H9 (cell line): ENCODE measurements around the gene CCDC178. TPM values are rescaled to one million over a fixed set of nuclear protein-coding genes. Genes with fewer than 3 reads are reported as not detected.

Experiments
- DNase-seq: peaks from one replicate; pipeline ENCODE4 v3.0.0-alpha.2; 2017
- H2AFZ ChIP-seq: one replicate; pipeline ENCODE4 v1.6.1; 2013; ENCODE audit warnings: mild to moderate bottlenecking, low read length, control low read depth, moderate library complexity
- H2AK5ac ChIP-seq: 2 replicates; pipeline ENCODE4 v1.6.1; 2013; ENCODE audit warnings: low read length, control low read depth, mixed read lengths; ENCODE audit not compliant: insufficient read length
- H2BK120ac ChIP-seq: one replicate; pipeline ENCODE4 v1.6.1; 2013; ENCODE audit warnings: low read depth, mild to moderate bottlenecking, low read length, control low read depth, inconsistent platforms; ENCODE audit not compliant: poor library complexity, severe bottlenecking
- H2BK12ac ChIP-seq: 2 replicates; pipeline ENCODE4 v1.6.1; 2013; ENCODE audit warnings: low read length, control low read depth, mixed read lengths, low read depth; ENCODE audit not compliant: insufficient read length
- H2BK15ac ChIP-seq: 2 replicates; pipeline ENCODE4 v1.6.1; 2013; ENCODE audit warnings: low read depth, low read length, control low read depth
- H2BK20ac ChIP-seq: one replicate; pipeline ENCODE4 v1.6.1; 2013; ENCODE audit warnings: low read depth, mild to moderate bottlenecking, low read length, control low read depth, inconsistent platforms; ENCODE audit not compliant: poor library complexity, severe bottlenecking
- H2BK5ac ChIP-seq: 2 replicates; pipeline ENCODE4 v1.6.1; 2013; ENCODE audit warnings: low read length, control low read depth, mixed read lengths; ENCODE audit not compliant: insufficient read length
- H3K14ac ChIP-seq: 2 replicates; pipeline ENCODE4 v1.6.1; 2013; ENCODE audit warnings: low read length, control low read depth; ENCODE audit not compliant: insufficient read depth
- H3K18ac ChIP-seq: 2 replicates; pipeline ENCODE4 v1.6.1; 2013; ENCODE audit warnings: low read depth, mild to moderate bottlenecking, mixed read lengths, low read length, control low read depth; ENCODE audit not compliant: insufficient read length
- H3K23ac ChIP-seq: 2 replicates; pipeline ENCODE4 v1.6.1; 2013; ENCODE audit warnings: low read length, control low read depth, mixed read lengths, low read depth; ENCODE audit not compliant: insufficient read length
- H3K23me2 ChIP-seq: 2 replicates; pipeline ENCODE4 v1.6.1; 2013; ENCODE audit warnings: low read depth, mild to moderate bottlenecking, mixed read lengths, low read length, control low read depth; ENCODE audit not compliant: insufficient read length, poor library complexity, severe bottlenecking
- H3K27ac ChIP-seq: 2 replicates; pipeline ENCODE4 v1.5.1; 2013; ENCODE audit warnings: low read length, control low read depth, mixed read lengths, low read depth; ENCODE audit not compliant: insufficient read length
- H3K27me3 ChIP-seq: 2 replicates; pipeline ENCODE4 v1.6.1; 2013; ENCODE audit warnings: low read length, control low read depth, inconsistent platforms; ENCODE audit not compliant: insufficient read depth
- H3K4ac ChIP-seq: 2 replicates; pipeline ENCODE4 v1.6.1; 2013; ENCODE audit warnings: low read depth, mild to moderate bottlenecking, control low read depth, inconsistent platforms, low read length, moderate library complexity
- H3K4me1 ChIP-seq: 2 replicates; pipeline ENCODE4 v1.6.1; 2013; ENCODE audit warnings: low read length, control low read depth, inconsistent platforms; ENCODE audit not compliant: insufficient read depth
- H3K4me2 ChIP-seq: 2 replicates; pipeline ENCODE4 v1.6.1; 2013; ENCODE audit warnings: low read length, control low read depth, mixed read lengths; ENCODE audit not compliant: insufficient read length, insufficient read depth
- H3K56ac ChIP-seq: 2 replicates; pipeline ENCODE4 v1.6.1; 2013; ENCODE audit warnings: low read depth, mild to moderate bottlenecking, mixed read lengths, low read length, control low read depth; ENCODE audit not compliant: insufficient read length
- H3K79me1 ChIP-seq: 2 replicates; pipeline ENCODE4 v1.6.1; 2013; ENCODE audit warnings: low read depth, mild to moderate bottlenecking, moderate library complexity, low read length, control low read depth, inconsistent platforms; ENCODE audit not compliant: insufficient read depth, poor library complexity, severe bottlenecking
- H3K79me2 ChIP-seq: 2 replicates; pipeline ENCODE4 v1.6.1; 2013; ENCODE audit warnings: low read length, control low read depth, inconsistent platforms; ENCODE audit not compliant: insufficient read depth
- H3K9ac ChIP-seq: 2 replicates; pipeline ENCODE4 v1.6.1; 2013; ENCODE audit warnings: low read length, control low read depth, mixed read lengths; ENCODE audit not compliant: insufficient read length; ENCODE audit errors: extremely low read depth
- H3K9me3 ChIP-seq: one replicate; pipeline ENCODE4 v1.6.1; 2013; ENCODE audit warnings: low read depth, low read length, inconsistent platforms; ENCODE audit not compliant: control insufficient read depth
- H3T11ph ChIP-seq: one replicate; pipeline ENCODE4 v1.6.1; 2013; ENCODE audit warnings: mild to moderate bottlenecking, low read length, control low read depth, inconsistent platforms
- H4K20me1 ChIP-seq: one replicate; pipeline ENCODE4 v1.6.1; 2013; ENCODE audit not compliant: control insufficient read depth, insufficient read length, insufficient read depth
- H4K5ac ChIP-seq: 2 replicates; pipeline ENCODE4 v1.6.1; 2013; ENCODE audit warnings: low read depth, mild to moderate bottlenecking, mixed read lengths, low read length, control low read depth; ENCODE audit not compliant: insufficient read length
- H4K8ac ChIP-seq: replicated peaks from 2 replicates; pipeline ENCODE4 v1.6.1; 2013; ENCODE audit warnings: low read length, control low read depth, mixed read lengths, low read depth; ENCODE audit not compliant: insufficient read length
- H4K91ac ChIP-seq: 2 replicates; pipeline ENCODE4 v1.6.1; 2013; ENCODE audit warnings: low read depth, mild to moderate bottlenecking, moderate library complexity, mixed read lengths, low read length, control low read depth; ENCODE audit not compliant: insufficient read length
- H3K27ac Mint-ChIP-seq, 3 experiments: 2 replicates in 2 of 3; 3 replicates in 1 of 3; pipeline ENCODE4 v1.8.0; 2020 to 2021; ENCODE audit warnings: mixed read lengths in 3 of 3, mild to moderate bottlenecking in 1 of 3, moderate library complexity in 1 of 3
- H3K27me3 Mint-ChIP-seq: 2 replicates; pipeline ENCODE4 v1.8.0; 2021; ENCODE audit warnings: low read depth, mild to moderate bottlenecking, moderate library complexity, mixed read lengths
- H3K36me3 Mint-ChIP-seq, 3 experiments: 2 replicates in 2 of 3; 3 replicates in 1 of 3; pipeline ENCODE4 v1.8.0; 2020 to 2021; ENCODE audit warnings: low read depth in 3 of 3, mixed read lengths in 3 of 3; ENCODE audit not compliant: insufficient read depth in 1 of 3
- H3K4me1 Mint-ChIP-seq, 2 experiments: 2 replicates each; pipeline ENCODE4 v1.8.0; 2020; ENCODE audit warnings: mixed read lengths in 2 of 2
- H3K4me3 Mint-ChIP-seq, 2 experiments: 2 replicates in 1 of 2; 3 replicates in 1 of 2; pipeline ENCODE4 v1.8.0; 2020 to 2021; ENCODE audit warnings: mild to moderate bottlenecking in 2 of 2, mixed read lengths in 2 of 2, moderate library complexity in 1 of 2
- H3K9me3 Mint-ChIP-seq, 2 experiments: 2 replicates in 1 of 2; 3 replicates in 1 of 2; pipeline ENCODE4 v1.8.0; 2020; ENCODE audit warnings: mild to moderate bottlenecking in 2 of 2, mixed read lengths in 2 of 2, moderate library complexity in 1 of 2
- WGBS: extraction: QIAGEN DNeasy Blood & Tissue Kit; methylation state at CpG from one replicate; pipeline ENCODE4 v1.1.7; 2013; ENCODE audit warnings: missing lambda C conversion rate, low lambda C conversion rate, mixed read lengths; ENCODE audit not compliant: insufficient read length; ENCODE audit errors: extremely low coverage; 5-methylcytosine and 5-hydroxymethylcytosine counted together
- total RNA-seq: library from RNA; stranded (reverse); gene quantifications from 2 replicates; pipeline ENCODE4 v1.2.1, GENCODE V29; 2021
- TF ChIP-seq, protein P1 (sequence below): fragments of 200-600 bp; sonication (generic); conservative IDR thresholded peaks from 3 replicates; pipeline ENCODE4 v1.8.0; 2021; ENCODE audit warnings: antibody characterized with exemption, mild to moderate bottlenecking

CCDC178 gene
- total RNA-seq, 1 experiment from 2014 or later: not detected

DNA sequence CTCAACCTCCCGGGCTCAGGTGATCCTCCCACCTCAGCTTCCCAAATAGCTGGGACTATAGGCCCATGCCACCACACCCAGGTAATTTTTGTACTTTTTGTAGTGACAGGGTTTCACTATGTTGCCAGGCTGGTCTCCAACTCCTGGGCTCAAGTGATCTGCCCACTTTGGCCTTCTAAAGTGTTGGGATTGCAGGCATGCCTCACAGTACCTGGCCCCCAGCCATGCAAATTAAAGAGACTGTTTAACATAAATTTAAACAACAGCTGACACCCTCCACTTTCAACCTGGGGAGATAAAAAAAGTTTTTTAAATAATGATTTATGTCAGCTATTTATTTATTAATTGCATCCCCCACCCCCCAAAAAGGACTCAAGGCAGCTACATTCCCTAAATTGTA lies 234.7 kb downstream of the CCDC178 start:
- H2BK20ac ChIP-seq: no peak overlapping the region
- H3K9ac ChIP-seq: no peak overlapping the region
- H2BK15ac ChIP-seq: no peak overlapping the region
- H3K14ac ChIP-seq: no peak overlapping the region
- H2BK120ac ChIP-seq: no peak overlapping the region
- no peaks in the 10 kb centered on the region for H3K79me2 ChIP-seq
- DNase-seq: peak; percentile 26
- H2AFZ ChIP-seq: peak overlapping the region; percentile 29
- no peak overlapping the region for H3T11ph ChIP-seq
- H2BK12ac ChIP-seq: no peak overlapping the region
- TF ChIP-seq, protein P1, sequence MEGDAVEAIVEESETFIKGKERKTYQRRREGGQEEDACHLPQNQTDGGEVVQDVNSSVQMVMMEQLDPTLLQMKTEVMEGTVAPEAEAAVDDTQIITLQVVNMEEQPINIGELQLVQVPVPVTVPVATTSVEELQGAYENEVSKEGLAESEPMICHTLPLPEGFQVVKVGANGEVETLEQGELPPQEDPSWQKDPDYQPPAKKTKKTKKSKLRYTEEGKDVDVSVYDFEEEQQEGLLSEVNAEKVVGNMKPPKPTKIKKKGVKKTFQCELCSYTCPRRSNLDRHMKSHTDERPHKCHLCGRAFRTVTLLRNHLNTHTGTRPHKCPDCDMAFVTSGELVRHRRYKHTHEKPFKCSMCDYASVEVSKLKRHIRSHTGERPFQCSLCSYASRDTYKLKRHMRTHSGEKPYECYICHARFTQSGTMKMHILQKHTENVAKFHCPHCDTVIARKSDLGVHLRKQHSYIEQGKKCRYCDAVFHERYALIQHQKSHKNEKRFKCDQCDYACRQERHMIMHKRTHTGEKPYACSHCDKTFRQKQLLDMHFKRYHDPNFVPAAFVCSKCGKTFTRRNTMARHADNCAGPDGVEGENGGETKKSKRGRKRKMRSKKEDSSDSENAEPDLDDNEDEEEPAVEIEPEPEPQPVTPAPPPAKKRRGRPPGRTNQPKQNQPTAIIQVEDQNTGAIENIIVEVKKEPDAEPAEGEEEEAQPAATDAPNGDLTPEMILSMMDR: no peak
- H3K9me3 Mint-ChIP-seq: no peaks in the 10 kb centered on the region
- H3K4me2 ChIP-seq: no peak overlapping the region
- H4K20me1 ChIP-seq: no peaks in the 10 kb centered on the region
- H3K9me3 ChIP-seq: no peaks in the 10 kb centered on the region
- H3K4me1 ChIP-seq: no peaks in the 10 kb centered on the region
- peak overlapping the region in 1 of 3 experiments; percentile 57; a peak in 1 of 7 replicates for H3K27ac Mint-ChIP-seq
- no peak overlapping the region for H3K4me3 Mint-ChIP-seq
- no peak overlapping the region for H3K4ac ChIP-seq
- H4K8ac ChIP-seq: no peak overlapping the region
- H3K27me3 ChIP-seq: no peaks in the 10 kb centered on the region
- H3K4me1 Mint-ChIP-seq: peaks cover 5 to 15% of the 10 kb centered on the region in 2 experiments
- H2BK5ac ChIP-seq: no peak overlapping the region
- no peaks in the 10 kb centered on the region for H3K79me1 ChIP-seq
- H3K23me2 ChIP-seq: no peaks in the 10 kb centered on the region
- H2AK5ac ChIP-seq: no peak overlapping the region
- peaks cover 1% of the 10 kb centered on the region; the same call in 1 of the 2 replicates for H3K27me3 Mint-ChIP-seq
- H3K18ac ChIP-seq: no peak overlapping the region
- H3K56ac ChIP-seq: no peak overlapping the region
- no peak overlapping the region for H4K5ac ChIP-seq
- no CpG with 5 or more reads among the region's 1 CpG for WGBS
- no peak overlapping the region for H4K91ac ChIP-seq
- no peaks in the 10 kb centered on the region for H3K36me3 Mint-ChIP-seq
- no peak overlapping the region for H3K23ac ChIP-seq
- H3K27ac ChIP-seq: no peak overlapping the region
